K562 (cell line): ENCODE data around the gene SLC4A2. TPM values are rescaled to one million over a fixed set of nuclear protein-coding genes. Genes with fewer than 3 reads are reported as not detected.

Source experiments
- BCOR ChIP-seq: fragments of 450-650 bp; IDR thresholded peaks from 2 replicates; pipeline ENCODE4 v1.6.1; 2016
- ETV5 ChIP-seq: sonication (generic); formaldehyde crosslinking; IDR thresholded peaks from 2 replicates; pipeline ENCODE4 v1.4.0; 2020; ENCODE audit warnings: low read depth, mild to moderate bottlenecking, missing genetic modification reagents
- HLTF ChIP-seq: fragments of 450-650 bp; IDR thresholded peaks from 2 replicates; pipeline ENCODE4 v1.6.1; 2016
- MEF2D ChIP-seq: conservative IDR thresholded peaks from 2 replicates; pipeline ENCODE4 v1.6.1; 2016; ENCODE audit warnings: low read depth, missing genetic modification characterization, missing compliant biosample characterization
- NBN ChIP-seq: fragments of 450-650 bp; IDR thresholded peaks from 2 replicates; pipeline ENCODE4 v1.6.1; 2016; ENCODE audit warnings: low read depth, mild to moderate bottlenecking
- NR2C1 ChIP-seq, 2 experiments: fragments of 450-650 bp; IDR thresholded peaks; 2 replicates each; pipeline ENCODE4 v1.6.1; 2017; ENCODE audit warnings: mild to moderate bottlenecking in 2 of 2, antibody characterized with exemption in 1 of 2, inconsistent platforms in 1 of 2, missing compliant biosample characterization in 1 of 2, missing genetic modification characterization in 1 of 2
- RBM17 ChIP-seq: fragments of 200-400 bp; formaldehyde crosslinking; IDR thresholded peaks from 2 replicates; pipeline ENCODE4 v1.6.1; 2017; ENCODE audit warnings: low read depth, mild to moderate bottlenecking, low read length, borderline replicate concordance
- RFX1 ChIP-seq: fragments of 450-650 bp; IDR thresholded peaks from 2 replicates; pipeline ENCODE4 v1.6.1; 2016; ENCODE audit warnings: mild to moderate bottlenecking, moderate library complexity
- SMAD2 ChIP-seq: fragments of 150-350 bp; IDR thresholded peaks from 2 replicates; pipeline ENCODE4 v1.6.1; 2014; ENCODE audit warnings: low read depth, mild to moderate bottlenecking, low read length
- XRCC3 ChIP-seq: fragments of 450-650 bp; IDR thresholded peaks from 2 replicates; pipeline ENCODE4 v1.6.1; 2017; ENCODE audit warnings: mild to moderate bottlenecking, moderate library complexity
- ZNF143 ChIP-seq: sonication (generic); formaldehyde crosslinking; IDR thresholded peaks from 2 replicates; pipeline ENCODE4 v1.9.0; 2022; ENCODE audit warnings: mild to moderate bottlenecking, missing genetic modification reagents
- ZNF184 ChIP-seq: sonication (generic); formaldehyde crosslinking; IDR thresholded peaks from 2 replicates; pipeline ENCODE4 v1.5.0; 2020; ENCODE audit warnings: missing genetic modification reagents
- ZNF224 ChIP-seq: sonication (generic); formaldehyde crosslinking; IDR thresholded peaks from 2 replicates; pipeline ENCODE4 v1.8.0; 2022; ENCODE audit warnings: mild to moderate bottlenecking, missing genetic modification reagents
- ZNF347 ChIP-seq: fragments of 450-650 bp; formaldehyde crosslinking; IDR thresholded peaks from 2 replicates; pipeline ENCODE4 v1.4.0; 2020; ENCODE audit warnings: low read depth, mild to moderate bottlenecking, moderate library complexity
- polyA plus RNA-seq, 8 experiments: library from polyadenylated mRNA; depleted of rRNA in 4 of 8; stranded (reverse) in 5 of 8; unstranded in 3 of 8; fragments of >200 nt; fragmentation: Nextera tagmentation in 2 of 8; fragmentation: Illumina TruSeq in 1 of 8; extraction: Ambion mirVana in 2 of 8; extraction: Trizol in 1 of 8; gene quantifications; 2 replicates each; pipeline versions ENCODE4 v1.2.1 to v1.2.3, GENCODE V29; 2011 to 2014; ENCODE audit warnings: inconsistent platforms in 1 of 8, missing spikeins in 1 of 8
- total RNA-seq, 7 experiments: library from RNA; depleted of rRNA in 6 of 7; stranded (reverse); fragments of >200 nt in 6 of 7; fragmentation: Illumina TruSeq in 2 of 7; extraction: Trizol in 2 of 7; gene quantifications; 2 replicates each; pipeline versions ENCODE4 v1.2.1 to v1.2.3, GENCODE V29; 2011 to 2021; ENCODE audit warnings: low replicate concordance in 1 of 7
- TF ChIP-seq, protein P1 (sequence below): fragments of 250-450 bp; sonication (Bioruptor Pico); IDR thresholded peaks from 2 replicates; pipeline ENCODE4 v1.4.0; 2020; ENCODE audit warnings: mild to moderate bottlenecking, moderate library complexity, borderline replicate concordance
- TF ChIP-seq, protein P2 (sequence below): sonication (generic); formaldehyde crosslinking; IDR thresholded peaks from 2 replicates; pipeline ENCODE4 v1.8.0; 2022; ENCODE audit warnings: mild to moderate bottlenecking, missing genetic modification reagents
- TF ChIP-seq, protein P3 (sequence below): fragments of 250-450 bp; sonication (Bioruptor Pico); IDR thresholded peaks from 2 replicates; pipeline ENCODE4 v1.8.0; 2021; ENCODE audit warnings: moderate library complexity, mild to moderate bottlenecking, inconsistent platforms
- TF ChIP-seq, protein P4 (sequence below): fragments of 450-650 bp; IDR thresholded peaks from 2 replicates; pipeline ENCODE4 v1.7.0; 2016; ENCODE audit warnings: borderline replicate concordance
- TF ChIP-seq, protein P5 (sequence below): fragments of 250-450 bp; sonication (Bioruptor Pico); IDR thresholded peaks from 2 replicates; pipeline ENCODE4 v1.8.0; 2021; ENCODE audit warnings: mild to moderate bottlenecking, moderate library complexity

Gene SLC4A2
- total and polyA plus RNA-seq, 9 of the 15 experiments (the other 6 are each of a cell fraction or from before 2014, with no cell fraction given): 11.4 to 375 (median 130) TPM

DNA sequence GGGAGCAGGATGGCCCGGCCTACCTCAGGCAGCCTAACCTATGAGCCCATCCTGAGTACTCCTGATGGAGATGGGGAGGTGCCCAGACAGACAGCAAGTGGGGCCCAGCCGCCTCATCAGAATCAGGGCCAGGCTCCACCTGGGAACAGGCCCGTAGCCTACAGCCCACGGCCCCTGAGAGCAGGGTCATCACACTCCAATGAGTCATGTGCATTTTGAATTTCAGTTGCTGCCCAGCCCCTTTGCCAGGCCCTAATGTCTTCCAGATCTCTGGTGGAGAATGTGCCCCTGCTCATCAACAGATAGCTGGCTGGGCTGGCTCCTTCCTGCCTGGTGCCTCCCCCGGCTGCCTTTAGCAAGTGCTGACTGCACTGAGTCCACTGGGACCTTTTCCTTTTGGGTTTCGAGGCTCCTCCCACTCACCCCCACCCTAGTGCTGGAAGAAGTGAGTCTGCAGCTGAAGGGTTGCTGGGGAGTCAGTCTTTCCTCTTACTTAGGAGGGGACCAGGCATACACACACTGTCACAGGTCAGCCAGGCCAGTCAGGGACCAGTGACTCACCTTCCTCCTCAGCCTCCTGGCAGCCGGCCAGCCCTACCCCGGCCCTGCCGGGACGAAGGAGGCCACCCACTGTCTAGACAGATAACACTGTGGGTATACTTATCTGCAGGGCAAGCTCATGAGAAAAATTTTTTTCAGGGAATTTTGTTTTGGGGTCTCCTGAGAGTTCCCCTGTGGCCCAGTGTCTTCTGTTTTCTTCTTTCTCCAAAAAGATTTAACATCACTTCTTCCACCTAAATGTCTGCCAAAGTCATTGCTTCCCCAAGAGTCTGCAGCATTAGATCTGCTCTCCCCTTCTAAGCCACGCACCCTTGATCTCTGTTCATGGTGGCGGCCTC, 20.2 kb upstream of the SLC4A2 start (continued):
- 0 out of 2 replicates have a peak, but pooled peaks have one; percentile 3 for TF ChIP-seq ZNF143 (CRISPR knock-in tag)
- TF ChIP-seq BCOR: peak; percentile 91
- no peak for TF ChIP-seq RBM17
- TF ChIP-seq NBN: peak; percentile 95
- TF ChIP-seq ETV5 (CRISPR knock-in tag): no peak
- no peak for TF ChIP-seq NR2C1 (IDR thresholded peaks at IDR 0.05)
- TF ChIP-seq NR2C1 (tag; IDR thresholded peaks at IDR 0.05): peak; percentile 39; the same call in 1 of the 2 replicates
- TF ChIP-seq, protein P1, sequence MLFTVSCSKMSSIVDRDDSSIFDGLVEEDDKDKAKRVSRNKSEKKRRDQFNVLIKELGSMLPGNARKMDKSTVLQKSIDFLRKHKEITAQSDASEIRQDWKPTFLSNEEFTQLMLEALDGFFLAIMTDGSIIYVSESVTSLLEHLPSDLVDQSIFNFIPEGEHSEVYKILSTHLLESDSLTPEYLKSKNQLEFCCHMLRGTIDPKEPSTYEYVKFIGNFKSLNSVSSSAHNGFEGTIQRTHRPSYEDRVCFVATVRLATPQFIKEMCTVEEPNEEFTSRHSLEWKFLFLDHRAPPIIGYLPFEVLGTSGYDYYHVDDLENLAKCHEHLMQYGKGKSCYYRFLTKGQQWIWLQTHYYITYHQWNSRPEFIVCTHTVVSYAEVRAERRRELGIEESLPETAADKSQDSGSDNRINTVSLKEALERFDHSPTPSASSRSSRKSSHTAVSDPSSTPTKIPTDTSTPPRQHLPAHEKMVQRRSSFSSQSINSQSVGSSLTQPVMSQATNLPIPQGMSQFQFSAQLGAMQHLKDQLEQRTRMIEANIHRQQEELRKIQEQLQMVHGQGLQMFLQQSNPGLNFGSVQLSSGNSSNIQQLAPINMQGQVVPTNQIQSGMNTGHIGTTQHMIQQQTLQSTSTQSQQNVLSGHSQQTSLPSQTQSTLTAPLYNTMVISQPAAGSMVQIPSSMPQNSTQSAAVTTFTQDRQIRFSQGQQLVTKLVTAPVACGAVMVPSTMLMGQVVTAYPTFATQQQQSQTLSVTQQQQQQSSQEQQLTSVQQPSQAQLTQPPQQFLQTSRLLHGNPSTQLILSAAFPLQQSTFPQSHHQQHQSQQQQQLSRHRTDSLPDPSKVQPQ: 0 out of 2 replicates have a peak, but pooled peaks have one; percentile 29
- TF ChIP-seq, protein P2, sequence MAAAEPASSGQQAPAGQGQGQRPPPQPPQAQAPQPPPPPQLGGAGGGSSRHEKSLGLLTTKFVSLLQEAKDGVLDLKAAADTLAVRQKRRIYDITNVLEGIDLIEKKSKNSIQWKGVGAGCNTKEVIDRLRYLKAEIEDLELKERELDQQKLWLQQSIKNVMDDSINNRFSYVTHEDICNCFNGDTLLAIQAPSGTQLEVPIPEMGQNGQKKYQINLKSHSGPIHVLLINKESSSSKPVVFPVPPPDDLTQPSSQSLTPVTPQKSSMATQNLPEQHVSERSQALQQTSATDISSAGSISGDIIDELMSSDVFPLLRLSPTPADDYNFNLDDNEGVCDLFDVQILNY (CRISPR knock-in tag): no peak
- TF ChIP-seq, protein P3, sequence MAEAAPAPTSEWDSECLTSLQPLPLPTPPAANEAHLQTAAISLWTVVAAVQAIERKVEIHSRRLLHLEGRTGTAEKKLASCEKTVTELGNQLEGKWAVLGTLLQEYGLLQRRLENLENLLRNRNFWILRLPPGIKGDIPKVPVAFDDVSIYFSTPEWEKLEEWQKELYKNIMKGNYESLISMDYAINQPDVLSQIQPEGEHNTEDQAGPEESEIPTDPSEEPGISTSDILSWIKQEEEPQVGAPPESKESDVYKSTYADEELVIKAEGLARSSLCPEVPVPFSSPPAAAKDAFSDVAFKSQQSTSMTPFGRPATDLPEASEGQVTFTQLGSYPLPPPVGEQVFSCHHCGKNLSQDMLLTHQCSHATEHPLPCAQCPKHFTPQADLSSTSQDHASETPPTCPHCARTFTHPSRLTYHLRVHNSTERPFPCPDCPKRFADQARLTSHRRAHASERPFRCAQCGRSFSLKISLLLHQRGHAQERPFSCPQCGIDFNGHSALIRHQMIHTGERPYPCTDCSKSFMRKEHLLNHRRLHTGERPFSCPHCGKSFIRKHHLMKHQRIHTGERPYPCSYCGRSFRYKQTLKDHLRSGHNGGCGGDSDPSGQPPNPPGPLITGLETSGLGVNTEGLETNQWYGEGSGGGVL (CRISPR knock-in tag): no peak
- no peak for TF ChIP-seq MEF2D
- no peak for TF ChIP-seq HLTF
- TF ChIP-seq SMAD2: no peak
- TF ChIP-seq, protein P4, sequence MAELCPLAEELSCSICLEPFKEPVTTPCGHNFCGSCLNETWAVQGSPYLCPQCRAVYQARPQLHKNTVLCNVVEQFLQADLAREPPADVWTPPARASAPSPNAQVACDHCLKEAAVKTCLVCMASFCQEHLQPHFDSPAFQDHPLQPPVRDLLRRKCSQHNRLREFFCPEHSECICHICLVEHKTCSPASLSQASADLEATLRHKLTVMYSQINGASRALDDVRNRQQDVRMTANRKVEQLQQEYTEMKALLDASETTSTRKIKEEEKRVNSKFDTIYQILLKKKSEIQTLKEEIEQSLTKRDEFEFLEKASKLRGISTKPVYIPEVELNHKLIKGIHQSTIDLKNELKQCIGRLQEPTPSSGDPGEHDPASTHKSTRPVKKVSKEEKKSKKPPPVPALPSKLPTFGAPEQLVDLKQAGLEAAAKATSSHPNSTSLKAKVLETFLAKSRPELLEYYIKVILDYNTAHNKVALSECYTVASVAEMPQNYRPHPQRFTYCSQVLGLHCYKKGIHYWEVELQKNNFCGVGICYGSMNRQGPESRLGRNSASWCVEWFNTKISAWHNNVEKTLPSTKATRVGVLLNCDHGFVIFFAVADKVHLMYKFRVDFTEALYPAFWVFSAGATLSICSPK: no peak
- TF ChIP-seq, protein P5, sequence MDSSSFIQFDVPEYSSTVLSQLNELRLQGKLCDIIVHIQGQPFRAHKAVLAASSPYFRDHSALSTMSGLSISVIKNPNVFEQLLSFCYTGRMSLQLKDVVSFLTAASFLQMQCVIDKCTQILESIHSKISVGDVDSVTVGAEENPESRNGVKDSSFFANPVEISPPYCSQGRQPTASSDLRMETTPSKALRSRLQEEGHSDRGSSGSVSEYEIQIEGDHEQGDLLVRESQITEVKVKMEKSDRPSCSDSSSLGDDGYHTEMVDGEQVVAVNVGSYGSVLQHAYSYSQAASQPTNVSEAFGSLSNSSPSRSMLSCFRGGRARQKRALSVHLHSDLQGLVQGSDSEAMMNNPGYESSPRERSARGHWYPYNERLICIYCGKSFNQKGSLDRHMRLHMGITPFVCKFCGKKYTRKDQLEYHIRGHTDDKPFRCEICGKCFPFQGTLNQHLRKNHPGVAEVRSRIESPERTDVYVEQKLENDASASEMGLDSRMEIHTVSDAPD (CRISPR knock-in tag): no peak
- TF ChIP-seq ZNF184 (CRISPR knock-in tag): no peak
- no peak for TF ChIP-seq ZNF347
- no peak for TF ChIP-seq ZNF224 (CRISPR knock-in tag)
- TF ChIP-seq RFX1: no peak
- TF ChIP-seq XRCC3: no peak
